C4-2B (cell line): ENCODE results near the gene MRPL55.

ENCODE experiments used
- H3K27ac ChIP-seq: fragments of 450-650 bp; 2 replicates; pipeline ENCODE4 v1.5.1; 2017
- CTCF ChIP-seq: fragments of 450-650 bp; conservative IDR thresholded peaks from 2 replicates; pipeline ENCODE4 v1.5.1; 2017; ENCODE audit warnings: mild to moderate bottlenecking
- ZFX ChIP-seq: fragments of 450-650 bp; IDR thresholded peaks from 2 replicates; pipeline ENCODE4 v1.6.1; 2017

MRPL55 gene

GRCh38 chr1:228108055-228108690 lies 926 bp downstream of the MRPL55 start:
- TF ChIP-seq CTCF (no peak), ZFX (no peak)
- peak overlapping the region; percentile 83 for H3K27ac ChIP-seq

DNA sequence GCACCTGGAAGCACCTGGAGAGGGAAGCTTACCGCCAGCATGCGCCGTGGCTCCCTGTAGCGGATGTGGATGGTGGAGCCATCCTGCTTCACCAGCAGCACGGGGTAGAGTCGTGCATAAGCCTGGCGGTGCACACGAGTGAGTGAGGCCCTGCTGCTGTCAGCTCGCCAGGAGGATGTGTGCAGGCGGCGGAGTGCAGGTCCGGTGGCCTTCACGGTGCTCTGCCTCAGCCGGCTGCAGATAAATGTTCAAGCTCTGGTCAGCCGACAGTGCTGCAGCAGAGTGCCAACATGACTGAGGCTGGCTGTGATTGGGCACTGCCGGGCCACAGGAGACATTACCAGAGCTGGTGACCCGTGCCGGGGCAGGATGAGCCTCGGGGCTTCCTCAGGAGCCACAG lies 1.5 kb downstream of the MRPL55 start:
- TF ChIP-seq ZFX (no peak), CTCF (no peak)
- H3K27ac ChIP-seq: no peak overlapping the region

DNA sequence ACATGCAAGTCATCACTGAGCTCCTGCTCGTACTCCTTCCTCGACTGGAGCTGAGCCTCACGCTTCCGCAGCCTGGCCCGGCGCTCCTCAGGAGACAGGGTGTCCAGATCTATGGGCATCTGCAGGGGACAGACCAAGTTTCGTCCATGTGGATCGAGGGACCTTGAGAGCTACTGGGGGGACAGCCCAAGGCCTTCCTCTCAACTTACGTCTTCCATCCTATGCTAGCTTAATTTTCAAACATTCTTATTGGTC lies 2.4 kb downstream of the MRPL55 start:
- no peak overlapping the region for H3K27ac ChIP-seq

DNA sequence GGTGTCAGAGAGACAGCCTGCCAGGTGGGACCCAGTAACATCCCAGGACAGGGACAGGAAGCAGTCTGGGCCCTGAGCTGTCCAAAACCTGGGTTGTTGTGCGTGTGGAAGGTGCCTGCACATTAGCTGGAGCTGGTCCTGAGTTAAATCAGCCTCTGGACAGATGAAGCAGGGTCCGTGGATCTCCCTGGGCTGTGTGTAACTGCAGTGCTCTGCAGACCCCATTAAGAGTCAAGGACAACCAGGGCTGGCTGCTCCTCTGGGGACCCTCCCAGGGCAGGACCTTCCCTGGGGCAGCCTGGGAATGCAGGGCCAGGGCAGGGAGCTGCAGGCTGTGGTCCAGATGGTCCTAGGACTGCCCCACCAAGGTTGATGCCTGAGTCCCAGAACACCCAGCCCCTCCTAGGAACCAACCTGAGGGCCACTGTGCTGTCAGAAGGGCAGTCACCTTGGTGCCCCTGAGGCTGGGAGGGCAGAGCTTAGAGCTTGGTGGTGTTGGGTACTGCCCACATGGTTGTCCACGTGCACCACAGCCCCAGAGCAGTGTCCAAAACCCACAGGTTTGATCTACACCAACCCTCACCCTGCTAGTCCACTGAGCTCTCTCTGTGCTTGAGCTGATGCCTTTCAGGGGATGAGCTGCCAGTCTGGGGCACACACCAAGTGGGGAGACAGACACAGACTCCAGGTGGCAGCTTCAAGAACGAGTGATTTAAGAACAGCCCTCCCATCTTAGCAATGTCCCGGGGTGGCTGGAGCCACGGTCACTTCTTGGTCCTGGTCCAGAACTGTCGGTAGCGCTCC lies 2.9 kb downstream of the MRPL55 start:
- no peak overlapping the region for H3K27ac ChIP-seq
- TF ChIP-seq ZFX: no peak
- no peak for TF ChIP-seq CTCF

More for the DNA sequence above, 2.4 kb downstream of the MRPL55 start:
- TF ChIP-seq CTCF: no peak
- TF ChIP-seq ZFX: no peak

DNA sequence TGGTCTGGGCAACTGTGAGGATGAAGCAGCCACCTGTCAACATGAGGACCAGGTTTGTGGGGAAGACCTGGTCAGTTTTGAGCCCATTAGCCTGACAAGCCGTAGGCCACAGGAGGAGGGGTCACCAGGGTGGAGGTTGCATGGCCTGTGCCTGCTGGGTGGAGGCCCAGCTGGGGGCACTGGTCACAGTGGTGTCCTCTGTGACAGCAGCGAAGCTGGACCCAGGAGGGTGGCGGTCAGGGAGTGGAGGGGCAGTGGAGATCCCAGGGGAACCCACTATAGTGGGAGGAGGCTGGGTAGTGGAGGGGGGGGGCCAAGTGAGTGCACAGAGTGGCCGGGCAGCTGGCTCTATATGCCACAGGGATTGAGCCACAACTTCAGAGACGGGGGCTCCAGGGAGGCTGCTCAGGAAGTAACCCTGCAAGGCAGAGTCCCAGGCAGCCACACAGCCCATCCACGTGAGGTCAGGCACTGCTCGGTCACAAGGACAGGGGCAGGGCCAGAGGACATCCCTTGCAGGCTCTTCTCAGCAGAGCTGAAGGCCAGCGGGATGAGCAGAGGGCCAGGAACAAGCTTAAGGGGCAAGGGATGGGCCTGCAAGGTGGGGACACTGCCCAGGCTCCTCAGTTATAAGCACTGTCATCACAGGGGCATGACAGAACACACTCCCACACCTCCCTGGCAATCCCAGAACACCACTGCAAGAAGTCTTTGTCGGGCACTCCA lies 3.7 kb downstream of the MRPL55 start:
- TF ChIP-seq ZFX (no peak), CTCF (no peak)

GRCh38 chr1:228104526-228105269 lies 4.4 kb downstream of the MRPL55 start:
- no peak for TF ChIP-seq ZFX
- TF ChIP-seq CTCF: no peak
- no peak overlapping the region for H3K27ac ChIP-seq

More for the DNA sequence above, 3.7 kb downstream of the MRPL55 start:
- H3K27ac ChIP-seq: no peak overlapping the region
